ENCODE results near the gene FNDC5.

Gene FNDC5

DNA sequence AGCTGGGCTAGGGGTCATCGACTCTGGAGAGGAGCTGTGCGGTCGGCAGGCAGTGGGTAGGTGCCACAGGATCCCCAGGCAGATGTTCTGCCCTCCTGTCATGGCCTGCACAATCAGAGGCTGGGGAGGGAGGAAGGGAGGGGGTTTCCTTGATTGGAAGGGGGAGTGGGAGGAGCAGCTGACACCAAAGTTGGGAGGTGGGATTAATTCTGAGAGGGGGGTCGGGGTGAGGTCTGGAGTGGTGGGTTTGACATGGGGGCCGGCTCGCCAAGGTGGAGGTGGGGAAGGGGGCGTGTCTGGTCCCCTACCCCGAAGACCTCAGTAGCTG is 14.9 kb upstream of the FNDC5 start:
- ATAC-seq (replicated peaks) (no peak), DNase-seq (no peak)
- Mint-ChIP-seq H3K27me3 (peaks cover 68 to 90% of the 10 kb centered on the region in 2 donors), H3K4me3 (peak overlapping the region; percentile 55 to 58), H3K9me3 (no peaks in the 10 kb centered on the region), H3K4me1 (ENCODE audit: low read depth in 2 of 2) (peaks cover 0 to 8% of the 10 kb centered on the region in 2 donors), H3K27ac (no peak overlapping the region), H3K36me3 (ENCODE audit: insufficient read depth) (no peaks in the 10 kb centered on the region)

DNA sequence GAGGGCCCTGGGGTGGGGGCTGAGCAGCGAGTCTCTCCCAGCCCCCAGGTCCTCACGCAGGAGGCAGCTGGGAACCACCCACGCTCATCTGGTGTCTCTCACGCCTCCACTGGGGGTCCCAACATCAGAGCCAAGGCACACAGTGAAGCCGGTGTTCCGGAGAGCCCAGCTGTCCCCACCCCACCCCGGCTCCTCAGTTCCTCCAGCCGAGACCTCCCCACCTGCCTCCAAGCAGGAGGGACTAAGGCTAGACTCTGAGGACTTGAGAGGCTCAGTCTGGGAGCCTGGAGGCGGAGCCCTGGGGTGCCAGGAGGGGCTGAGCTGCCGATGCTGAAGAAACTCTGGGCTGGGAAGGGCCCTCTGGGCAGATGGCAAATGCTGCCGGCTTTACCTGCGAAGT is 14.0 kb upstream of the FNDC5 start:
- Mint-ChIP-seq H3K27ac (no peak overlapping the region), H3K4me3 (no peak overlapping the region), H3K27me3 (peaks cover 61 to 82% of the 10 kb centered on the region in 2 donors), H3K36me3 (ENCODE audit: insufficient read depth) (no peaks in the 10 kb centered on the region), H3K4me1 (ENCODE audit: low read depth in 2 of 2) (peaks cover 0 to 8% of the 10 kb centered on the region in 2 donors), H3K9me3 (no peaks in the 10 kb centered on the region)
- no peak for ATAC-seq (replicated peaks)
- DNase-seq: no peak

DNA sequence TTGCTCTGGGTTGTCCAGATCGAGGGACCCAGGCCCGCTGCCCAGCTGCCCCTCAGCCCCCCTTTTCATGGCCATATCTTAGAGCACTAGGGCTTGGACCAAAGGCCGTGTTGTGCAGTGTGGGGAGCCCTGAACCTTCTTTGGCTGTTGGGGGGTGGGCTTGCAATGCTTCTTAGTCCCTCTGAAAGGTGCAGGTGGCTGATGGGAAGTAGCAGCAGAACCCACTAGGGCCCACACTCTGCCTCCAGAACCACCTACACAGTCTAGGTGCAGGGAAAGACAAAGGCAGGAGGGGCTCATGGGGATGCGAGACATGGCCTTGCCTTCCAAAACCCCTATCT is 13.3 kb upstream of the FNDC5 start:
- peaks cover 54 to 74% of the 10 kb centered on the region in 2 donors for H3K27me3 Mint-ChIP-seq
- DNase-seq: no peak

DNA sequence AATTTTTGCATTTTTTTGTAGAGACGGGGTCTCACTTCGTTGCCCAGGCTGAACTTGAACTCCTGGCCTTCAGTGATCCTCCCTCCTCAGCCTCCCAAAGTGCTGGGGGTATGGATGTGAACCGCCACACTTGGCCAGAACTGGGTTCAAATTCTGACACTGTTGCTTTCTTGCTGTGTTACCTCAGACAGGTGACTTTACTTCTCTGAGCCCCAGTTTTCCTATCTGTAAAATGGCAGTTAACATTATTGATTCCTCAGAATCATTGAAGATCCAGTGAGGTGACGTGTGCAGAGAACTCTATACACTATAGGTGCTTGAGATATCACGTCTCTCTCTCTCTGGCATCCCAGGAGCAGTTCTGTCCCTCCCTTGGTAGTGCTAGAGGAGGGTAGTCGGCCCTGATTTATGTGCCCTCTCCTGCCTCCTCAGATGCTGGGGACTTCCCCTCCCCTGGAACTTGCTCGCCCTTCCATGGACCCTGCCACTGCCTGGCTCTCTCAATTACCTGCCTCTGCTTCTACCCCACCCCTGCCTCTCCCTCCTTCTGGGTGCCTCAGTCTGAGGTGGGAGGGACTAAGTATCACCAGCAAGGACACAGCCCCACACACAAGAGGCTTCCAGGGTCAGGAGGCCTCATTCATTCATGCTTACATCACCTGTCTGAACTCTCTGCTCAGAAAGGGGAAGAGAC is 12.8 kb upstream of the FNDC5 start:
- ATAC-seq (replicated peaks): no peak
- DNase-seq: no peak
- no peaks in the 10 kb centered on the region for H3K36me3 Mint-ChIP-seq (ENCODE audit: insufficient read depth)
- peaks cover 51 to 69% of the 10 kb centered on the region in 2 donors for H3K27me3 Mint-ChIP-seq
- H3K4me1 Mint-ChIP-seq (ENCODE audit: low read depth in 2 of 2): peaks cover 0 to 8% of the 10 kb centered on the region in 2 donors
- H3K4me3 Mint-ChIP-seq: no peak overlapping the region
- no peaks in the 10 kb centered on the region for H3K9me3 Mint-ChIP-seq
- H3K27ac Mint-ChIP-seq: no peak overlapping the region

More for the DNA sequence above, 13.3 kb upstream of the FNDC5 start:
- H3K36me3 Mint-ChIP-seq (ENCODE audit: insufficient read depth): no peaks in the 10 kb centered on the region
- no peak overlapping the region for H3K27ac Mint-ChIP-seq
- ATAC-seq (replicated peaks): no peak
- H3K4me3 Mint-ChIP-seq: no peak overlapping the region
- H3K9me3 Mint-ChIP-seq: no peaks in the 10 kb centered on the region
- H3K4me1 Mint-ChIP-seq (ENCODE audit: low read depth in 2 of 2): peaks cover 0 to 8% of the 10 kb centered on the region in 2 donors

GRCh38 chr1:32881871-32882850 is 11.4 kb upstream of the FNDC5 start:
- peaks cover 38 to 66% of the 10 kb centered on the region in 2 donors for H3K27me3 Mint-ChIP-seq
- no peaks in the 10 kb centered on the region for H3K9me3 Mint-ChIP-seq
- H3K36me3 Mint-ChIP-seq (ENCODE audit: insufficient read depth): no peaks in the 10 kb centered on the region

GRCh38 chr1:32881291-32881690 is 10.6 kb upstream of the FNDC5 start:
- Mint-ChIP-seq H3K36me3 (ENCODE audit: insufficient read depth) (no peaks in the 10 kb centered on the region), H3K27ac (no peak overlapping the region), H3K9me3 (no peaks in the 10 kb centered on the region), H3K4me3 (no peak overlapping the region), H3K27me3 (peaks cover 33 to 68% of the 10 kb centered on the region in 2 donors), H3K4me1 (ENCODE audit: low read depth in 2 of 2) (peaks cover 0 to 7% of the 10 kb centered on the region in 2 donors)
- no peak for ATAC-seq (replicated peaks)
- no peak for DNase-seq

More at GRCh38 chr1:32881871-32882850, 11.4 kb upstream of the FNDC5 start:
- DNase-seq (no peak), ATAC-seq (replicated peaks) (no peak)
- Mint-ChIP-seq H3K4me3 (no peak overlapping the region), H3K4me1 (ENCODE audit: low read depth in 2 of 2) (peaks cover 0 to 6% of the 10 kb centered on the region in 2 donors), H3K27ac (no peak overlapping the region)

GRCh38 chr1:32878637-32879041 is 7.9 kb upstream of the FNDC5 start:
- peaks cover 4% of the 10 kb centered on the region in 2 donors for H3K4me1 Mint-ChIP-seq (ENCODE audit: low read depth in 2 of 2)
- no peak overlapping the region for H3K27ac Mint-ChIP-seq
- no peak overlapping the region for H3K4me3 Mint-ChIP-seq
- H3K9me3 Mint-ChIP-seq: no peaks in the 10 kb centered on the region
- ATAC-seq (replicated peaks): no peak
- peaks cover 37 to 63% of the 10 kb centered on the region in 2 donors for H3K27me3 Mint-ChIP-seq
- DNase-seq: no peak
- peaks cover 3% of the 10 kb centered on the region for H3K36me3 Mint-ChIP-seq (ENCODE audit: insufficient read depth)

GRCh38 chr1:32878183-32878582 is 7.5 kb upstream of the FNDC5 start:
- peaks cover 4% of the 10 kb centered on the region in 2 donors for H3K4me1 Mint-ChIP-seq (ENCODE audit: low read depth in 2 of 2)
- H3K9me3 Mint-ChIP-seq: no peaks in the 10 kb centered on the region
- DNase-seq (no peak), ATAC-seq (replicated peaks) (no peak)
- H3K36me3 Mint-ChIP-seq (ENCODE audit: insufficient read depth): peaks cover 3% of the 10 kb centered on the region
- no peak overlapping the region for H3K4me3 Mint-ChIP-seq
- H3K27me3 Mint-ChIP-seq: peaks cover 32 to 58% of the 10 kb centered on the region in 2 donors
- H3K27ac Mint-ChIP-seq: no peak overlapping the region

GRCh38 chr1:32877211-32878110 is 6.7 kb upstream of the FNDC5 start:
- ATAC-seq (replicated peaks) (no peak), DNase-seq (no peak)
- no peak overlapping the region for H3K27ac Mint-ChIP-seq
- H3K36me3 Mint-ChIP-seq (ENCODE audit: insufficient read depth): peaks cover 3% of the 10 kb centered on the region
- H3K4me3 Mint-ChIP-seq: no peak overlapping the region
- peaks cover 37 to 63% of the 10 kb centered on the region in 2 donors for H3K27me3 Mint-ChIP-seq
- peaks cover 8 to 9% of the 10 kb centered on the region in 2 donors for H3K4me1 Mint-ChIP-seq (ENCODE audit: low read depth in 2 of 2)
- H3K9me3 Mint-ChIP-seq: no peaks in the 10 kb centered on the region

DNA sequence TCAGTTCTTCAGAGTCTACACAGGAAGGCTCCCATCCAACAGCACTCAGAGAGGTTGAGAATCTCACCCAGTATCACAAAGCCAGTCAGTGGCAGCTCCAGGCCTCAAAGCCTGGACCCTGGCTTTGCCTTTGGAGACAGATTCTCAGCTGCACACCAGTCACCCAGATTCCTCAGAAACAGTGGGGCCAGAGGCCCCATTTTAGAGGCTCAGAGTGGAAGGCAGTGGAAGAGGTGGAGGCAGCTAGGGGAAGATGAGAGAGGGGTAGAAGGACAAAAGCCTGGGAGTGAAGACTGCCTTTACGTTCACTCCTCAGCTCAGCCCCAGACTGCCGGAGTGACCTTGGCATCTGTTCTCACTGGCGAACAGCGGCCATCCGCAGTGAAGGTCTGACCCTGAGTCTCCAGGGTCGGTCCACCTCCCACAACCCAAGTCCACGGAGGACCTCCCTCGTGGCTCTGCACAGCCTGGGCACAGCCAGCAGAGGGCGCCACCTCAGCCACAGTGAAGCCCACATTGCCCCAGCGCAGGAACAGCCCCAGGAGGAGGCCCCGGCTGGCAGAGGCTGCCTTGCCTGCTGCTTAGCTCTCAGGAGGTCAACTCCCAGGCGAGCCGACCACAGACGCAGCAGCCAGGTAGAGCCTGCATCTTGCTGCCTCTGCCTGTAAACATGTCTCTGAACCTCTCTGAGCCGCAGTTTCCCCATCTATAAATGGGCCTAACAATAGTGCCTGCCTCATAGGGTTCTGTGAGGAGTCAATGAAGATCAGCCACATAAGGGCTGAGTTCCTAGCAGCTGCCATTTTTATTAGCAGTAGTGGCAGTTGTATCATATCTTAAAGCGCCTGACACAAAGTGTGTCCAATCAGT is 5.9 kb upstream of the FNDC5 start:
- Mint-ChIP-seq H3K36me3 (ENCODE audit: insufficient read depth) (peaks cover 3% of the 10 kb centered on the region), H3K4me3 (no peak overlapping the region), H3K9me3 (no peaks in the 10 kb centered on the region), H3K27me3 (peaks cover 44 to 66% of the 10 kb centered on the region in 2 donors), H3K4me1 (ENCODE audit: low read depth in 2 of 2) (peaks cover 13% of the 10 kb centered on the region in 2 donors), H3K27ac (no peak overlapping the region)
- ATAC-seq (replicated peaks) (peak; percentile 90), DNase-seq (peak; percentile 58 to 63 (median 59))

GRCh38 chr1:32874860-32875752 is 4.4 kb upstream of the FNDC5 start:
- Mint-ChIP-seq H3K9me3 (no peaks in the 10 kb centered on the region), H3K4me1 (ENCODE audit: low read depth in 2 of 2) (peaks cover 21% of the 10 kb centered on the region in 2 donors), H3K4me3 (no peak overlapping the region), H3K36me3 (ENCODE audit: insufficient read depth) (peaks cover 3% of the 10 kb centered on the region), H3K27me3 (peaks cover 45 to 66% of the 10 kb centered on the region in 2 donors), H3K27ac (no peak overlapping the region)
- ATAC-seq (replicated peaks) (no peak), DNase-seq (no peak)

GRCh38 chr1:32873484-32873883 is 2.8 kb upstream of the FNDC5 start:
- no peak overlapping the region for H3K4me3 Mint-ChIP-seq
- peaks cover 30 to 31% of the 10 kb centered on the region in 2 donors for H3K4me1 Mint-ChIP-seq (ENCODE audit: low read depth in 2 of 2)
- H3K27me3 Mint-ChIP-seq: peaks cover 57 to 81% of the 10 kb centered on the region in 2 donors
- DNase-seq: no peak
- H3K27ac Mint-ChIP-seq: no peak overlapping the region
- peaks cover 3% of the 10 kb centered on the region for H3K36me3 Mint-ChIP-seq (ENCODE audit: insufficient read depth)
- H3K9me3 Mint-ChIP-seq: no peaks in the 10 kb centered on the region
- no peak for ATAC-seq (replicated peaks)
